Measurements from ENCODE around the gene REEP1. TPM values are rescaled to one million over a fixed set of nuclear protein-coding genes. Genes with fewer than 3 reads are reported as not detected.

REEP1 gene
- total RNA-seq, 2 donors from 2014 or later = 48.4 to 55.2 TPM

- no peak for DNase-seq (ENCODE audit: low spot score)
Measured at GRCh38 chr2:86292571-86293515, 44.6 kb downstream of the REEP1 start.

GRCh38 chr2:86291328-86291662 lies 46.1 kb downstream of the REEP1 start:
- no peak for DNase-seq (ENCODE audit: low spot score)
- intact Hi-C loops (cut with DNase I) = no loop called here

More at GRCh38 chr2:86292571-86293515, 44.6 kb downstream of the REEP1 start:
- intact Hi-C loops (cut with DNase I) = no loop called here

- no peak for DNase-seq (ENCODE audit: low spot score)
- intact Hi-C loops (cut with DNase I) = no loop called here
Measured at GRCh38 chr2:86290596-86291327, 46.7 kb downstream of the REEP1 start.

GRCh38 chr2:86286516-86286915 lies 50.9 kb downstream of the REEP1 start:
- intact Hi-C loops (cut with DNase I) = loop anchor here in 1 of 2 donors (10.0 kb wide), 1 partner anchor 62 kb away; no protein-coding TSS in a partner anchor

GRCh38 chr2:86285981-86286380 lies 51.4 kb downstream of the REEP1 start:
- DNase-seq (ENCODE audit: low spot score) = no peak
- intact Hi-C loops (cut with DNase I) = loop anchor here in 1 of 2 donors (10.0 kb wide), 1 partner anchor 61 kb away; no protein-coding TSS in a partner anchor

More at GRCh38 chr2:86286516-86286915, 50.9 kb downstream of the REEP1 start:
- no peak for DNase-seq (ENCODE audit: low spot score)

- no peak for DNase-seq (ENCODE audit: low spot score)
- intact Hi-C loops (cut with DNase I) = loop anchor here in 1 of 2 donors (10.0 kb wide), 1 partner anchor 61 kb away; no protein-coding TSS in a partner anchor
Measured at GRCh38 chr2:86285571-86285970, 51.9 kb downstream of the REEP1 start.

- intact Hi-C loops (cut with DNase I) = loop anchor here in 1 of 2 donors (10.0 kb wide), 1 partner anchor 60 kb away; no protein-coding TSS in a partner anchor
- no peak for DNase-seq (ENCODE audit: low spot score)
Measured at GRCh38 chr2:86284987-86285386, 52.4 kb downstream of the REEP1 start.

- intact Hi-C loops (cut with DNase I) = loop anchor here in 1 of 2 donors (10.0 kb wide), 1 partner anchor 60 kb away; no protein-coding TSS in a partner anchor
- no peak for DNase-seq (ENCODE audit: low spot score)
Measured at GRCh38 chr2:86284401-86284841, 53.0 kb downstream of the REEP1 start.

- no peak for DNase-seq (ENCODE audit: low spot score)
- intact Hi-C loops (cut with DNase I) = loop anchor here in 1 of 2 donors (10.0 kb wide), 1 partner anchor 59 kb away; no protein-coding TSS in a partner anchor
Measured at GRCh38 chr2:86283411-86284030, 53.9 kb downstream of the REEP1 start.

- intact Hi-C loops (cut with DNase I) = loop anchor here in 1 of 2 donors (10.0 kb wide), 1 partner anchor 56 kb away; no protein-coding TSS in a partner anchor
- DNase-seq (ENCODE audit: low spot score) = no peak
Measured at GRCh38 chr2:86281066-86281700, 56.2 kb downstream of the REEP1 start.

- intact Hi-C loops (cut with DNase I) = loop anchor here in 1 of 2 donors (10.0 kb wide), 1 partner anchor 55 kb away; no protein-coding TSS in a partner anchor
- no peak for DNase-seq (ENCODE audit: low spot score)
Measured at GRCh38 chr2:86280191-86280667, 57.2 kb downstream of the REEP1 start.

GRCh38 chr2:86275962-86276361 lies 61.5 kb downstream of the REEP1 start:
- DNase-seq (ENCODE audit: low spot score) = no peak
- intact Hi-C loops (cut with DNase I) = no loop called here

- DNase-seq (ENCODE audit: low spot score) = no peak
Measured at GRCh38 chr2:86275384-86275799, 62.0 kb downstream of the REEP1 start.

GRCh38 chr2:86274918-86275275 lies 62.5 kb downstream of the REEP1 start:
- intact Hi-C loops (cut with DNase I) = no loop called here
- no peak for DNase-seq (ENCODE audit: low spot score)

More at GRCh38 chr2:86275384-86275799, 62.0 kb downstream of the REEP1 start:
- intact Hi-C loops (cut with DNase I) = no loop called here

GRCh38 chr2:86274265-86274917 lies 63.0 kb downstream of the REEP1 start:
- no peak for DNase-seq (ENCODE audit: low spot score)
- intact Hi-C loops (cut with DNase I) = no loop called here

- DNase-seq (ENCODE audit: low spot score) = no peak
- intact Hi-C loops (cut with DNase I) = no loop called here
Measured at GRCh38 chr2:86272111-86272510, 65.3 kb downstream of the REEP1 start.

GRCh38 chr2:86271248-86271647 lies 66.2 kb downstream of the REEP1 start:
- DNase-seq (ENCODE audit: low spot score) = no peak
- intact Hi-C loops (cut with DNase I) = no loop called here

- intact Hi-C loops (cut with DNase I) = no loop called here
- DNase-seq (ENCODE audit: low spot score) = no peak
Measured at GRCh38 chr2:86263956-86264355, 73.5 kb downstream of the REEP1 start.
